MG63 (cell line): Measurements from ENCODE around the gene USP40. TPM values are rescaled to one million over a fixed set of nuclear protein-coding genes. Genes with fewer than 3 reads are reported as not detected.
A peak's percentile ranks its signal among the peaks of the same experiment; 100 is the strongest.

Experiments used
- DNase-seq: peaks from one replicate; pipeline ENCODE4 v3.0.0-alpha.2; 2020
- H3K27me3 ChIP-seq: fragments of 250-450 bp; sonication (Bioruptor Pico); 2 replicates; pipeline ENCODE4 v1.5.1; 2020; ENCODE audit warnings: mild to moderate bottlenecking, moderate library complexity
- H3K36me3 ChIP-seq: fragments of 250-450 bp; sonication (Bioruptor Pico); 2 replicates; pipeline ENCODE4 v1.5.1; 2020; ENCODE audit warnings: mild to moderate bottlenecking, moderate library complexity
- H3K4me3 ChIP-seq: fragments of 250-450 bp; sonication (Bioruptor Pico); 2 replicates; pipeline ENCODE4 v1.5.1; 2020; ENCODE audit warnings: mild to moderate bottlenecking, moderate library complexity
- H3K9me3 ChIP-seq: fragments of 250-450 bp; sonication (Bioruptor Pico); 2 replicates; pipeline ENCODE4 v1.5.1; 2020; ENCODE audit warnings: mild to moderate bottlenecking, moderate library complexity
- total RNA-seq: library from RNA; depleted of rRNA; stranded (reverse); fragments of >200 nt; shearing (Covaris generic); gene quantifications from 2 replicates; pipeline ENCODE4 v1.2.3, GENCODE V29; 2014; ENCODE audit warnings: low replicate concordance

Gene USP40
- total RNA-seq, 1 experiment from 2014 or later: 23.4 TPM

DNA sequence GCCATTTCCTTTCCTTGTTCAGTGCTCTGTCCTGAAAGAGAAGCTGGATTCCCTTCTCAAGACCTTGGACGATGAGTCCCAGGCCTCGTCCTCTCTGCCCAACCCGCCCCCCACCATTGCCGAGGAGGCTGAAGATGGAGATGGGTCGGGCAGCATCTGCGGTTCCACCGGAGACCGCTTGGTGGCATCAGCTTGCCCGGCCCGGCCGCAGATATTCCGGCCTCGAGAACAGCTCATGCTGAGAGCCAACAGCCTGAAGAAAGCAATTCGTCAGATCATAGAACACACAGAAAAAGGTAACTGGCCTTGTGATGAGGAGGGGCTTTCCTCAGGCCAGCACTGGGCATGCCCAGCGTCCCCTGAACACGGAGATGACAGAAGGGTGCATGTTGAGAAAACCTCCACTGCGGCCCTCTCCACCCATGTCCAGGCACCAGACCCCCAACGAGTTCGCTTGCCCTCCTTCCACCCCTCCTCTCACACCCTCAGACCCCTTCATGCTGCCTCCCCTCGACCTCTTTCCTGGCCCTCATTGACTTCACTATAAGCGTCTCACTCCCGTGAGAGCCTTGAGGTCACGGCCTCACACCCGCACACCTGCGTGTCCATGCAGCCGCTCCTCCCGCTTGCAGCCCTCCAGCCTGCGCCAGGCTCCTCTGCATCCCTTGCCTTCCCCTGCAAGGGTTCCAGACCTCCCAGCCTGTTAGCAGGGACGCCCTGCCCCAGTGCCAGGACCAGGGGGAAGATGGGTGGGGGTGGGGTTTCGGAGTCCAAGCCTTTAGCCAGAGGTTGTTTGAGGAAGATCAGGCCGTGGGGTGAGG, 117.3 kb downstream of the USP40 start:
- no peak for DNase-seq
- Histone ChIP-seq H3K36me3 (peaks cover 31% of the 10 kb centered on the region), H3K27me3 (no peaks in the 10 kb centered on the region), H3K9me3 (no peaks in the 10 kb centered on the region), H3K4me3 (no peak overlapping the region)

- DNase-seq: no peak
- Histone ChIP-seq H3K27me3 (no peaks in the 10 kb centered on the region), H3K4me3 (no peak overlapping the region), H3K9me3 (no peaks in the 10 kb centered on the region), H3K36me3 (peaks cover 36% of the 10 kb centered on the region)
Measured at GRCh38 chr2:233448575-233448974, 118.0 kb downstream of the USP40 start.

- H3K27me3 ChIP-seq: no peaks in the 10 kb centered on the region
- H3K4me3 ChIP-seq: no peak overlapping the region
- H3K9me3 ChIP-seq: no peaks in the 10 kb centered on the region
- H3K36me3 ChIP-seq: peaks cover 36% of the 10 kb centered on the region
- no peak for DNase-seq
Measured at GRCh38 chr2:233448220-233448559, 118.4 kb downstream of the USP40 start.

DNA sequence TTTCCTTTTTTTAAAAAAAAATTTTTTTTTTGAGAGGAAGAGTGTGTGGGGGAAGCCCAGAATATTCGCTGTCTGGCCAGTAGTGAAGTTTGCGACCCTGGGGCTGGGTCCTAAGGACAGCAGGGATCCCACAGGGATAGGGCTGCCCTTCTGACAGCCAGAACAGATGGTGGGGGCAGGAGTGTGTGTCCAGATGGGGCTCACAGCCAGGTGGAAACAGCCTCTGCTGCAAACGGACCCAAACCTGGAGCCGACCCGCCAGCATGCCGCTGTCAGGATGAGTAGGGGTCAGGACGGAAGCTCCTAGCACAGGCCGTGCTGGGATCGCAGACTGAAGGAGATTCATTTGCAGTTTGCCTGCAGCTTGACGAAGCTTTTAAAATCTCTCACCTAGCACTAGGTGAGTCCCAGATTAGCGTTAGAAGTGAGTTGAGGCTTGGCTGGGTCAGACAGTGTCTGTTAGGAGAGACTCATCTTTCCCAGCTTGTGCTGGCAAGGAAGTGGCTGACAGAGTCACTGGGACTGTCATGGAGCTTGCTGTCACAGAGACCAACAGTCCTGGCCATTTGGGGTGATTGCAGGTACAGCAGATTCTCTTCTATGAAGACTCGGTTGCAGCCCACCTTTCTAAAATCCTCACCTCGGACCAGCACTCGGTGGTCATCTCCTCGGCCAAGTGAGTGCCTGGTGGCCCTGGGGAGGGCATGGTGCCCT, 118.9 kb downstream of the USP40 start:
- no peak overlapping the region for H3K4me3 ChIP-seq
- no peak for DNase-seq
- no peaks in the 10 kb centered on the region for H3K27me3 ChIP-seq
- peaks cover 33% of the 10 kb centered on the region for H3K36me3 ChIP-seq
- H3K9me3 ChIP-seq: no peaks in the 10 kb centered on the region

DNA sequence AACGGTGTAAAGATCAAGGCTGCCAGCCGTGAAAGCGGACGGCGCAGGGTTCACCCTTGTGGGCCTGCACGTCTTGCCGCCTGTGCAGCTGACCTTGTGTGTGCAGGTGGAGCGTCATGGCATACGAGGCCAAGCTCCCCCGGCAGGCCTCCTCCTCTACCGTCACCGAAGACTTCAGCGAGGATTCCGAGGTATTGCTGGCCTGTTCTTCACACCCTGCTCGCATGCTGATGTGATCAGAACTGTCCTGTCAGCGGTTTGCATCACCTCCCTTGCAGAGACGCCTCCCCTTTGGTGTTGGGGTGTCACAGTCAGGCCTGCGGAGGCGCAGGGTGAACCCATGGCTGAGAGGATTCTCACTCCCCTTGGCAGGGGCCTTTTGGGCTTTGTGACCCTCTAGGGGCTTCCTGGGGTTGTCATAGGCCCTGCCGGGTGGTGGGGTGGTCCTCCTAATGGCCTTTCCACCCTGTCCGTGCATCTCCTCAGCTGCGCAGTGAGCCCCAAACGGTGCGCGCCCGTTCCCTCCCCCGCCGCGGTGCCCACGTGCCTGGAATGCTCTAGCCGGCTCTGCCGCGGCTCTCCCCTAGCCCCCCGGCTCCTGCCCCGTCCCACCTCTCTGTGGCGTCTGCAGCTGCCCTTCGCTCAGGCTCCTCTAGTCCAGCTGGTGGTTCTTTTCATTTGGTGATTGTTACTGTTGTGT, 119.8 kb downstream of the USP40 start:
- DNase-seq: no peak
- no peaks in the 10 kb centered on the region for H3K9me3 ChIP-seq
- no peak overlapping the region for H3K4me3 ChIP-seq
- no peaks in the 10 kb centered on the region for H3K27me3 ChIP-seq
- H3K36me3 ChIP-seq: peaks cover 27% of the 10 kb centered on the region

DNA sequence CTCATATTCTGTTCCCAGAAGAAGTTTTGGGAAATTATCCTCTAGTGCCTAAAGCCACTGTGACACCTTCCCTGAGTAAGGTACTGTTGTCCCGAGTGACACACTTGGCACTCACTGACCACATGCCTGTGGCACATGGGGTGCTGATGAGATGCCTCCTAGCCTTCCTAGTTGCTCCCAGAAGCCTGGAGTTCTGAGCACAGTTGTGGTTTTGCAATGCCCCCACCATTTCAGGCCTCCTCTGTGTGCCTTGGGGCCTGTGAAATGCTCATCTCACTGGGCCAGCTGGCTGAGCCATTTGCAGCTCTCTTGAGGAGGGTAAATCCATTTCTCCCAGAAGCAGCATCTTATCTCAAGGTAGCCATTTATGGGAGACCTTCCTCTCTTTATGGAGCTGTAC, 120.5 kb downstream of the USP40 start:
- Histone ChIP-seq H3K36me3 (peaks cover 26% of the 10 kb centered on the region), H3K9me3 (no peaks in the 10 kb centered on the region), H3K27me3 (no peaks in the 10 kb centered on the region), H3K4me3 (no peak overlapping the region)
- no peak for DNase-seq

DNA sequence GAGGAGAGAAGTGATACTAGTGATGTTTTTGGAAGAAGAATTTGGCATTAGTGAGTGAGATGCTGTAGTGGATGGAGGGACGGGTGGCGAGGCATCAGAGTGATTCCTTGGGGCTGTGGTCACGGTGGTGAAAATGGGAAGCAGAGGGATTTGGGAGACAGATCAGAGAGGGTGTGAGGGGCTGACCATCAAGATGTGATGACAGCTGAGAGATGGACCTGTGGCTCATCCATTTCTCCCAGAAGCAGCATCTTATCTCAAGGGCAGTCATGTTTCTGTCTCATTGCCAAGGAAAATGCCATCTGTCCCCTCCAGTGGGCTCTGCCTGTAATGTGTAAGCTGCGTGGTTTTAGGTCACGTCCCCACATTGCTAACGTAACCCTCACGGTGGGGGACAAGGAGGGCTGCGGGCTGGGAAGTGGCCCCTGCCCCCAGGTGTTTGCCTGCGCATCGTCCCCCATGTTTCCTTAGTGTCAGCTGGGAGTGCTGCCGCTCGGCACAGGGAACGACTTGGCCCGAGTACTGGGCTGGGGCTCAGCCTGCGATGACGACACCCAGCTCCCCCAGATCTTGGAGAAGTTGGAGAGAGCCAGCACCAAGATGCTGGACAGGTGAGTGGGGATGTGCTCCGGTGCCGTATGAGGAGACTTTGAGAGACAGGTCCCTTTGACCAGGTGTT, 121.3 kb downstream of the USP40 start:
- Histone ChIP-seq H3K27me3 (no peaks in the 10 kb centered on the region), H3K36me3 (peaks cover 24% of the 10 kb centered on the region), H3K9me3 (no peaks in the 10 kb centered on the region), H3K4me3 (no peak overlapping the region)
- no peak for DNase-seq

GRCh38 chr2:233444501-233444900, 122.1 kb downstream of the USP40 start:
- Histone ChIP-seq H3K9me3 (no peaks in the 10 kb centered on the region), H3K36me3 (peaks cover 26% of the 10 kb centered on the region), H3K27me3 (no peaks in the 10 kb centered on the region), H3K4me3 (no peak overlapping the region)
- no peak for DNase-seq

- peaks cover 20% of the 10 kb centered on the region for H3K36me3 ChIP-seq
- no peaks in the 10 kb centered on the region for H3K27me3 ChIP-seq
- peak; percentile 64 for DNase-seq
- H3K4me3 ChIP-seq: no peak overlapping the region
- no peaks in the 10 kb centered on the region for H3K9me3 ChIP-seq
Measured at GRCh38 chr2:233443511-233444183, 122.9 kb downstream of the USP40 start.

DNA sequence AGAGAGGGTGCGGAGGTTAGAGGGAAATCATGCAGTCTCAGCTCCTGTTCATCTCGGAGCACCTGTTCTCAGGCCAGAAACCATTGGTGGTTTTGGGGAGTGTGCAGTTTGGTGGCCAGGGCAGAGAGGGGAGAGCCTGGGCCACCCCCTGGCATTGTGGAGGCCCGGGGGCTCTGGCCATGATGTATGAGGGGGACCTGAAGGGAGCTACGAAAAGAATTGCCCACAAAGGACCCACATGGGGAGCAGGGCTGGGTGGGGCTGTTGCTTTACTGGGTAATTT, 124.6 kb downstream of the USP40 start:
- no peaks in the 10 kb centered on the region for H3K9me3 ChIP-seq
- H3K36me3 ChIP-seq: peaks cover 20% of the 10 kb centered on the region
- no peaks in the 10 kb centered on the region for H3K27me3 ChIP-seq
- no peak overlapping the region for H3K4me3 ChIP-seq
- no peak for DNase-seq

GRCh38 chr2:233441161-233442027, 125.2 kb downstream of the USP40 start:
- peaks cover 17% of the 10 kb centered on the region for H3K36me3 ChIP-seq
- no peaks in the 10 kb centered on the region for H3K9me3 ChIP-seq
- H3K4me3 ChIP-seq: no peak overlapping the region
- DNase-seq: no peak
- H3K27me3 ChIP-seq: no peaks in the 10 kb centered on the region

DNA sequence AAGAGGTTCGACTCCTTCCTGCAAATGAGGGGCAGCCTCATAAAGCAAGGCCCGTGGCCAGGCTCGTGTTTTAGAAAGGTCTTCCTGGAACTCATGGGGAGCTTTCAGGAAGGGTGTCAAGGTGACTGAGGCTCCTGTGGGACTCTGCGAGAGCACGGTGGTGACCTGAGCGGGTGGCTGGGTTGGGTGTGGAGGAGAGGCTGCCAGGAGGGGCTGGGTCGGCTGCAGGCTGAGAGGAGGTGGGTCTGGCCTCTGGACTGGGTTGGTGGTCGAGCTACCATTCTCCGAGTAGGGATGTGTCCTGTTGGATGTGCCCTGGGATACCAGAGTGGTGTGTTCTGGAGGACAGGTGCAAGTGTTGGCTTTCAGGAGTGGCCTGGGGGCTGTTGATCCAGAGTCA, 125.9 kb downstream of the USP40 start:
- Histone ChIP-seq H3K36me3 (peaks cover 14% of the 10 kb centered on the region), H3K4me3 (no peak overlapping the region), H3K27me3 (no peaks in the 10 kb centered on the region), H3K9me3 (no peaks in the 10 kb centered on the region)
- DNase-seq: no peak

DNA sequence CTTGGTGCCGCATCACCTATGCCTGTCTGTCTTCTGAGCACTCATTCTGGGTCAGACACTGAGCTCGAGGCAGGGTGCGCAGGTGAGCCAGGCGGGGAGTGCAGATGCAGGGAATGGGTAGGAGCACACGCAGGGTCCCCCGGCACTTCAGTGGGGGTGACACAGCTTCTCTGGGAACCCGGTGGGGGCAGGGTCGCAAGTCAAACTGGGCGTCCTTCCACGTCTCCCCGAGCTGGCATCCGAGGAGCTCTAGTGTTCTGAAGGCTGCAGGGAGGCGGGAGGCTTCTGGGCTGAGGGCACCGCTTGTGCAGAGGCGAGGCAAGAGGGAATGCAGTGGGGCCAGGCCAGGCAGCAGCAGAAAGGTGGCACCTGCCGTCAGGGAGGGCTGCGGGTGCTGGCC, 126.3 kb downstream of the USP40 start:
- no peak for DNase-seq
- Histone ChIP-seq H3K27me3 (no peaks in the 10 kb centered on the region), H3K36me3 (peaks cover 11% of the 10 kb centered on the region), H3K4me3 (no peak overlapping the region), H3K9me3 (no peaks in the 10 kb centered on the region)

- Histone ChIP-seq H3K9me3 (no peaks in the 10 kb centered on the region), H3K36me3 (peaks cover 7% of the 10 kb centered on the region), H3K4me3 (no peak overlapping the region), H3K27me3 (no peaks in the 10 kb centered on the region)
- DNase-seq: no peak
Measured at GRCh38 chr2:233439191-233439590, 127.4 kb downstream of the USP40 start.

- H3K27me3 ChIP-seq: no peaks in the 10 kb centered on the region
- no peak for DNase-seq
- H3K4me3 ChIP-seq: no peak overlapping the region
- H3K9me3 ChIP-seq: no peaks in the 10 kb centered on the region
- H3K36me3 ChIP-seq: peaks cover 5% of the 10 kb centered on the region
Measured at GRCh38 chr2:233438573-233439147, 127.9 kb downstream of the USP40 start.
